HG02763 (cell line): Measurements from ENCODE around the gene LPCAT1.
"Not testable (repeated sequence)": the region's sequence is repeated elsewhere in the genome, so short reads cannot be mapped to it uniquely, and the experiment has no call there.

Experiments used
- ATAC-seq: cut with Tn5 transposase; IDR thresholded peaks from one replicate; pipeline ENCODE4 v1.9.1; 2021; ENCODE audit warnings: mild to moderate bottlenecking, moderate library complexity; ENCODE audit not compliant: unreplicated experiment

Gene LPCAT1

DNA sequence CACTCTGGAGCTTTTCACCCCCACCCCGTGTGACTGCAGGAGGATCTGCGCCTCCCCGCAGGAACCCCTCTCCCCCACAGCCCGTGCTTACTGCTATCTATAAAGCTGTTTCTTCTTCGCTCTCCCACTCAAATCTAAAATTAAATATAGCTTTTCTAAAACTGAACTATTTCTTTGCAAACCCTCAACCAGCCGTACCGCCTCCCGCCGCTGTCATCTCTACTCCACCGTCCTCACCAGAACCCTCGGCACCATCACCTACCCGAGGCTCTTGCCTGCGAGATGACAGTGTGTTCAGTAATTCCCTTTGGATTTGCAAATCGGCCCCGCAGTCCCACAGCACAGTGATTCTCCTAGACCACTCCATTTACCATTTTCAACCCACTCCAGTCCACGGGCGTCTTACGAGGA, 13.6 kb downstream of the LPCAT1 start:
- ATAC-seq = no peak

DNA sequence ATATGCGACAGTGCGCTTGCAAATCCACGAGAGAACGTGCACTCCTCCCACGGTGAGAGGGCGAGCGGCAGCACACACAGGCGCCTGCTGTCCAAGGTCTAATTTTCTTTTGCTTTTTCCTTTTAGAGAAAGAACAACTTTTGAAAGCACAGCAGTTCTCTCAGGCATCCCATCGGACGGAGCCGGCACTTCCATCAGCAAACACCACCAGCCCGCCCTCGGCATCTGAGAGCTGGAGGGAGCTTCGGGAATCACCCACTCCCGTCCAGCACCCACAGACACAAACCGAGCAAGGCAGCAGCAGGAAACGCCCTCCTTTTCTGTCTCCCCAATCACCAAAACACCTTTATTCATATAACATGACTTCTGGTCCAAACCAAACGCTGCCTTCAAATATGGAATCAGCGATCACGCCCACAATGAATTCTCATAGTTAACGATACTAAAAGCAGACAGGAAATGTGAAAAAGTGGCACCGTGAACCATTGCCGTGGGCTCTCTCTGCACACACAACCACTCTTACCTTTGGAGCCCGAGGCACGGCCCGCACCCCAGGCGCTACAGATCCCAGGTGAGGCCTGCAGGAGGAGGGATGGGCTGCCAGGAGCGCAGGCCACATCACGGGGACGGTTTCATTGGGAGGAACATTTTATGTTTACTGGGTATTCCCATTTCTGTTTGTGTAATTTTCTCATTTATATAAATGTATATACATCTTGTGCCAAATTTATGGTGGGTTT, 14.2 kb downstream of the LPCAT1 start:
- no peak for ATAC-seq

DNA sequence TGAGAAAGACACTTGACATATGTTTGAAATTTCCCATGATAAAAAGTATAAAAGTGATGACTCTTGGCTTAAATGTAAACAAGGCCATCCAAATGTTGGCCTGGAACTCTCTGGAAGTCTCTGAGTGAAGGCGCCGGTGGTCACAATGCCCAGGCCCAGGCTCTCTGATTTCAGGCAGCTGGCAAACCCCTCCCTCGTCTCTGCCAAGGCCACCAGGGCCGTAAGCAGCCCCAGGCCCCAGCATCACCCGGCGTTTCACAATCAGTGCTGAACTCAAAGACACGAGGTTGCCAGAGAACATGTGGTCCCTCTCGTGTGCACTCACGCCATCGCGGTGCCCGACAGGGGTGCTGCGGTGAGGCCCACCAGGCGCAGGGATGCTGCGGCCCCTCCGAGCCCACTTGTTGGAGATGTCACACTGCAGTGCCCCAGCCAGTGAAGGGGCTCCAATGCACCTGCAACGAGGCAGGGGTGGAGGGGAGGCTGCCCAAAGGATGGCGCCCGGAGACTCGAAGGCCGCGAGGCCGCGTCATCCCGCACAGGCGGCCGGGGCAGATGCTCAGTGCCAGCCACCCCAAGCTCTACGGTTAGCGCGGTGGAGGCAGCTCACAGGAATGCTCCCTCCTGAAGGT, 15.0 kb downstream of the LPCAT1 start:
- ATAC-seq = no peak

DNA sequence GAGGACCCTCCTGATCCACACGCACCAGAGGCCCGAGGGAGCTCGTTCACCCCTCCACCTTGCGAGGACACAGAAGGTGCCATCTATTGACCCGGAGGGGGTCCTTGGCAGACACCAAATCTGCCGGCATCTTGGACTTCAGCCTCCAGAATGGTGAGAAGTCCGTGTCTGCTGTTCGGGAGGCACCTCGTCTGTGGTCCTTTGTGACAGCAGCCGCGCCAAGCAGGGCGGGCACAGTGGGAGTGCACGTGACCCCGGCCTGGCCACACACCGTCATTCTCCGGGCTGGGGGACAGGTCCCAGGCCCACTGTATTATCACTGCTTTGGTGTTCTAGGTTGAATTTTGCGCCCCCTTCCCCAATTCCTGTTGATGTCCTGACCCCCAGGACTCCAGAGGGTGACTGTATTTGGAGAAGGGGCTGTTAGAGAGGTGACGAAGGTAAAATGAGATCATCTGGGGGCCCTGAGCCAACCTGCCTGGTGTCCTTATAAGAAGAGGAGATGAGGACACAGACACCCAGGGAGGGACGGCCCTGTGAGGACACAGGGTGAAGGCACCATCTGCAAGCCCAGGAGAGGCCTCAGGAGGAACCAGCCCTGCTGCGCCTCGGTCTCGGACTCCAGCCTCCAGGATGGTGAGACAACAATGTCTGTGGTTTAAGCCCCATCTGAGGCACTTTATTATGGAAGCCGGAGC, 15.7 kb downstream of the LPCAT1 start:
- ATAC-seq = no peak

DNA sequence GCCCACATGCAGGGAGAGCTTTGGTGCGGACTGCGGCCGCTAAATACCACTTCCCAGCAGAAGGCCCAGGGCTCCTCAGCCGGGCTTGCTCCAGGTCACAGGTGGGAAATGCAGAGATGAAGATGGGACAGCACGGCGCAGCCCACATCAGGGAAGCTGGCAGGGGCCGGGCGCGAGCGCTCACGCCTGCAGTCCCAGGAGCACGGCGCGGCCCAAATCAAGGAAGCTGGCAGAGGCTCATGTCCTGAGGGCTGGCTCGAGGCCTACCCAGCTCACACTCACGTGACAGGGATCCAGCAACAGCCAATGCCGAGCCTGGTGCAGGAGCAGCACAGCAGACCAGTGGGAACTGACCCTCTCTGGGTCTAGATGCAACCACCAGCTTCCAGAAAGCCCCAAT, 16.3 kb downstream of the LPCAT1 start:
- no peak for ATAC-seq

DNA sequence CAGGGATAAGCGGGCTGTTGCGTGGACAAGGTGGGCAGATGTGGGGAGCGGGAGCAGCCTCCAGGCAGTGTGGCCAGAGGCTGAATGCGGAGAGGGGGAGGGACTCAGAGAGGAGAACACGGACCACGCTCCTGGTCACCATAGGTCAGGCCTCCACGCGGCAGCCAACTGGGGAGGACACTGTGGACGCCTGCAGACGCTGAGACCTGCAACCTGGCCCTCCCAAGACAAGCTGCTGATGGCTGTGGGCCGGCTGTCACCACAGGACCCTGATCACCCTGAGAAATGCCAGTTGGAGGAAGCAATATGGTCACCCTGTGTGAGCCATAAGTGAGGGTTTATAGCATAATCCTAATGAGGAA, 16.8 kb downstream of the LPCAT1 start:
- no peak for ATAC-seq

DNA sequence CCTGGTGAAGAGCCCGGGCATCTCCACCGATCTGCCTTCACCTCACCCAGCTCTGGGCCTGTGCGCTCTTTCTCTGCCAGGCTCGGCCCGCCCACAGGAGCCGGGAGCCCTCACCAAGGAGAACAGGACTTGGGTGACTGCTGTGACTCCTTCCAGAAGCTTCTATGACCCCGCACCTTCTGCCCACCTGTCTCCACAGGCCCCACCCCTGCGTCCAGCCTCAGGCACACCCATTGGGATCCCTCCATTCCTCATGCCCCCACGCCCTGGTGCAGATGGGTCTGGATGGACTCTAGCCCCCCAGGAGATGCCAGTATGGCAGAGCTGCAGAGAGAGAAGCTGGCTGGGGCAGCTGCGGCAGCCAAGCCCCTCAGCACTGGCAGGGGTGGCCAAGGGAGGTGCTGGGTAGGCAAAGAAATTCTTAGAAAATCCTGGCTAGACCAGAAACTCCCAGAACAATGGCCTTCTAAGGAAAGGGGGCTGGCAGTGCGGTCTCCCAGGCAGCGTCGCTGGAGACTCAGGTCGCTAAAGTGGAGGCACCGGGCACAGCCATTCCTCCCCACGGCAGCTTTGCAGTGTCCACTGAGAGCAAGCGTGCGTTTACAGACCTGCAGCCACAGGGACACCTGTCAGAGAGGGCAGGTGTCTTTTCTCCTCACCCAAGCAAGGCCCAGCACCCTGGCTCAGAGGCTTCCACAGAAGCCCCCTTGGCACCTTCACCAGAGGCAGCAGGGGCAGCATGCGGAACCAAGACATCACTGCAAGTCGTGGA, 17.3 kb downstream of the LPCAT1 start:
- no peak for ATAC-seq

DNA sequence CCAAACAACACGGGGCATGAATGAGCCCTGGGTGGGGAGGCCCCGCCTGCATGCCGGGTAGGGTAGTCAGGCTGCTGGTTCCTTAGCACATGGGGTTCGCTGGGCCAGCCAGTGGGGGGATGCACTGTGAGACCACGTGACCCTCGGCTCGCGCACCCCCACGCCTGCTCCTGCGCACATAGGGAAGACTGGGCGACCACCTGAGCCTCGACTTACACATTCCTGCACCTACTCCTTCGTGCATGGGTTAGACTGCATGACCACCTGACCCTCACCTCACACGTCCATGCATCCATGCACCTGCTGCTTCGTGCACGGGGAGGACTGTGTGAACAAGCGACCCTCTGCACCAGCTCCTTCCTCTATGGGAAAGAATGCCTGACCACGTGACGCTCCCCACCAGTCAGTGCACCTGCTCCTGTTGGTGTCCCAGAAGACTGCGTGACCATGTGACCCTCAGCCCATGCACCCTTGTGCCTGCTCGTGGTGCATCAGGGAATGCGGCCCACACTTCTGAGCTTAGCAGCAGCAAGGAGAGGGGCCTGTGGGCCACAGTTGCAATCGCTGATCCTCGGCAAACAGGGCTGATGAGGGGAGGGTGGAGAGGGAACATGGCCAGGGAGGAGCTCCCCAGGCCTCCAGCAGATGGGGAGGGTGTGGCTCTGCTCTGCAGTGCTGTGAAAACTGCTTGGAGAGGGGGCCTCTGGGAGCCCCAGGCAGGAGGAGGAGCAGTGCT, 18.1 kb downstream of the LPCAT1 start:
- ATAC-seq = no peak

DNA sequence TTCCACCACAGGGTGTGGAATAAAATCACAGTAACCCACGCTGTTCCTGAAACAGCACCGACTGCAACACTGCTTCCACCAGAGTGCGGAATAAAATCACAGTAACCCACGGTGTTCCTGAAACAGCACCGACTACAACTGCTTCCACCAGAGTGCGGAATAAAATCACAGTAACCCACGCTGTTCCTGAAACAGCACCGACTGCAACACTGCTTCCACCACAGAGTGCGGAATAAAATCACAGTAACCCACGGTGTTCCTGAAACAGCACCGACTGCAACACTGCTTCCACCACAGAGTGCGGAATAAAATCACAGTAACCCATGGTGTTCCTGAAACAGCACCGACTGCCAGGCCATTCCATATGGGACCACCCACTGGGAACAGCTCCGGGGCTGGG, 18.7 kb downstream of the LPCAT1 start:
- not testable (repeated sequence) for ATAC-seq

DNA sequence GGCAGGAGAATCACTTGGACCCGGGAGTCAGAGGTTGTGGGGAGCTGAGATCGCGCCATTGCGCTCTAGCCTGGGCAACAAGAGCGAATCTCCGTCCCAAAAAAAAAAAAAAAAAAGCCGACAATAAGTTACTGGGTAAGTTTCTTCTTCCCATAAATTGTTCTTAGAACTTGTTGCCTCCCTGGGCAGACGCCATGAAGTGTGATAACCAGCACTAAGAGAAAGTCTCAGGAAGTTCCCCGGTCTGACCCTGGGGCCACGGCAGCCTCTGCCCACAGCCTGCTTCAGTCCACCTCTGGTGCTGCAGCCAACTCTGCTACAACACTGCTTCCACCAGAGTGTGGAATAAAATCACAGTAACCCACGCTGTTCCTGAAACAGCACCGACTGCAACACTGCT, 19.1 kb downstream of the LPCAT1 start:
- no peak for ATAC-seq

DNA sequence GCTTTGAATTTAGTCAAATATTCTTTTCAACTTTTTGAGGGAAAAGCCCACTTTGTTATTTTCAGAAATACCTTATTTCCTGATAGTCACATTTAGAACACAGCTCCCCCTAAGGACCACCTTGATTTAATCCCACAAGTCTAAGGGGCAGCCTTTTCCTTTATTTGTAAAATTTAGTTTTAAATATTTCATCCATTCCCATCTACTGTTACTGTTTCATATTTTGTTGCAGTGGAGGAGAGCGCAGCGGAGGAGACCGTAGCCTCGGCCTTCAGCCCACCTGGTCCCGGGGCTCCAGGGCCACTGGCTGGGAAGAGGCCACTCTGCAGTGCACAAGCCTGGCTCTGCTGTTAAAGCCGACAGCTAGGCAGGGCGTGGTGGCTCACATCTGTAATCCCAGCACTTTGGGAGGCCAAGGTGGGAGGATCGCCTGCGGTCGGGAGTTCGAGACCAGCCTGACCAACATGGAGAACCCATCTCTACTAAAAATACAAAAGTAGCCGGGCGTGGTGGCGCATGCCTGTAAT, 19.6 kb downstream of the LPCAT1 start:
- ATAC-seq = no peak

DNA sequence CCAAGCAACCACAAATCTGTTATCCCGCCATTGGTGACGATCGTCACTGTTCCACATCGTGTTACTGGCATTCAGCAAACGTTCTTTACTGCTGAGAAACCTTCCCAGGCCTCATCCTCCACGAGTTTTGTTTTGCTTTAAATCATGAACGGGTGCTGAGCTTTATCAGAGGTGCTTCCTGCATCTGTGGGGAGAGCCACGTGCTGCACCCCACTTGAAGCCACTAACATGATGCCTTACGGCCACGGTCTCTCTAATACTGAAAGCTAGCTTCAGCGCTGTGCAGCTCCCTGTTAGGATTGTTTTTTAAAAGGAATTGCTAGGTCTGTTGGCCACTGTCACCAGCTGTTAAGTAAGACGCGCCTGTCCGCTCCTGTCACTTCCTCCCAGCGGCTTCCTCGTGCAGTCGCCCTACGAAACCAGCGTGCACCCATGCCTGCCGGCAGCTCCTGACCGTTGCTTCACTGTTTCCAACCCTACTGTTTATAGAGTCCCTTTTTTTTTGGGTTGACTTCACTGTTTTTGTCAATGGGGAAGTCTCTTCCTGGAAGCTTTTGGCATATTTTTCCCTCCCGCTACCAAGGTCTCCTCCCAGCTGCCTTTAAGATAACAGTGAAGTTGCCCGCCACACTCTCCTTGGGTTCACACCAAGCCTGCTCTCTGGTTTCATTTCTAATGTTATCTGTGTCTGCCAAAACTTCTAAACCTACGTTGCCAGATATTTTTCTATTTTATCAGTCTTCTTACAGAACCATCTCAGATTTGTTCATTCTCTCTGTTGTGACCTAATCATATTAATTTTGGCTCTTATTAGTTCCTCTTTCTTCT, 20.3 kb downstream of the LPCAT1 start:
- no peak for ATAC-seq

DNA sequence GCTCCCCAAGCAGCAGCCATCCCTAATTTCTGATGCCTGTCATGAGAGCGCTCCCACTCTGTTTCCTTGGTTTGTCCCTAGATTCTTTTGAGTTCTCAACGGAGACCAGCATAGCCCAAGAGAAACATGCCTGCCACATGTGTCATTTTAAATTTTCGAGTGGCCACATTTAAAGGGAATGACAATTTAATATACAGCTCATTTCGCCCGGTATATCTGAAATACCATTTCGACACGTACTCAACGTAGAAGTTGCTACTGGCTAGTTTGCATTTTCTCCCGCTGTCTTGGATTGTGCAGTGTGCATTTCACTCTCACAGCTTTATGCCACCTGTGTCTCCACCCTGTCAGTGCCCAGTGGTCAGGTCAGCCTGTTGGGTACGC, 21.0 kb downstream of the LPCAT1 start:
- ATAC-seq = no peak

DNA sequence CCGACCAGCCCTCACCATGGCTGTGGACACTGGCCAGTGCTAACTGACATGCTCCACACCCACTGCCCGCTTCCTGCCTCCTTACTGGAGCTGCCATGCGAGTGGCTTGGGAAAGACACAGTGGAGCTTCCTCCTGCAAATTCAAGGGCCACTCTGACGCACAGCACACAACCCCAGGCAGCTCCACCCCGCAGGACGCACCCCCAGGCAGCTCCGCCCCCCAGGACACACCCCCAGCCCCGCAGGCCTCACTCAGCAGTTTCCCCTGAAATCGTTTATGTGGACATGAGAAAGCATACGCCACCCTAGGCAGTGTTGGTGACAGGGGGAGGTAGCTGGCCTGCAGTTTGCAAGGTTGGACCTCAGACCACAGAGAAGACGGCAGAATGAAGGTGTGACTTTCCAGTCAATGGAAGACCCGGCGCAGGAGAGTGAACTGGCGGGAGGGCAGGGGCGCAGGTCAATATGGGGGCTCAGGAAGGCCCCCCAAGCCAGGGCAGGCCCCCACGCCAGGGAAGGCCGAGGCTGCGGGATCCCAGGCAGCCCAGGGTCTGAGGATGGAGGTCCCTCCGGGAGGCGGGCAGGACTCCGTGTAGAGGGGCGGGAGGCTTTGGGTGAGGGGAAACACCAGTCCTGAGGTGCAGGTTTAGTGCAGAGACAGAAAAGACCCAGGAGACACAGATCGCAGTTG, 21.6 kb downstream of the LPCAT1 start:
- no peak for ATAC-seq

DNA sequence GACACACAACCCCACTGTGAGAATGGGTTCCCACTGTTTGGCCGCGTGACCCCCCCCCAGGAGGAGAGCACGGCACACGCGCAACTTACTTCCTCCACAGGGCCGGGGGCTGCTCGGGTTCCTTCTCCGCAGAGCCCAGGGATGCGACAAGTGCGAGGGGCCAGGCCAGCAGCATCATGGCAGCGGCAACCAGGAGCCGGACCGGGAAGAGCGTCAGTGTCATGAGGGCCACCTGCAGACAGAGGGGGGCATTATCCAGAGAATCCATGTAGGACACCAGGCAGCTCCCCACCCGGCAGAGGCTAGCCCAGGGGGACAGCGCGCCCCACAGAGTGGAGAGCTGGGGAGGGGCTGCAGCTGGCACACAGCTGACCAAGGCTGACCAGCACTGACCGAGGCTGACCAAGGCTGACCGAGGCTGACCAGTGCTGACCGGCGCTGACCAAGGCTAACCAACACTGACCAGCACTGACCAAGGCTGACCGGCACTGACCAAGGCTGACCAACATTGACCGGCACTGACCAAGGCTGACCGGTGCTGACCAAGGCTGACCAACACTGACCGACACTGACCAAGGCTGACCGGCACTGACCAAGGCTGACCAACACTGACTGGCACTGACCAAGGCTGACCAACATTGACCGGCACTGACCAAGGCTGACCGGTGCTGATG, 22.3 kb downstream of the LPCAT1 start:
- no peak for ATAC-seq

DNA sequence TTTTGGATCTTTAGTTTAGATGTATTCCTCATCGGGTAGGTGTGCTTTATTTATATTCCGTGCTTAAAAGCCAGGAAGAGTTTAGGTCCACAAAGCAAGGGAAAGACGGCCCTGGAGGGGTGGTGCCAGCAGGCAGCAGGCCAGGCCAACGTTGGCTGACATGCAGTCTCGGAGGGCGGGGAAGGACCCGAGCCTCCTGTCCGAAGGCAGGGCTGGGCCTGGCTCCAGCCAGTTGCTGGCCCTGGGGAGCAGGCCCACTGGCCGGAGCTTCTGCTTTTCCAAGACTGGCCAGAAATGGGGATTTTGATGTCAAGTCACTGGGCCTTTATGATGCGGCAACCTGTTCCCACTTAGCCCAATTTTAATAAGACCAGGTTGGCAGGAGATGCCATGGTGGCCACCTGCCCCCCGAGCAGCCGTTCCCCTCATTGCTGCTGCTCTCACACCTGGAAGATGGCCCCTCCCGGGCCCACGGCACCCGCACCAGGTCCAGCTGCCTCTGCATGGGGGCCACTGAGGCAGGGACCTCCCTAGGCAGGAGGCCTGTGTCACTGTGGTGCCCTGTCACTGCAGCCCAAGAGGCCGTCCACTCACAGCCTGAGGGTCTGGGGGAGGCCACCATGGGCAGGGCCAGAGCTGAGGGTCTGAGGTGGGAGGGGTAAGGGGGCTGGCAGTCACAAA, 23.2 kb downstream of the LPCAT1 start:
- ATAC-seq = no peak

DNA sequence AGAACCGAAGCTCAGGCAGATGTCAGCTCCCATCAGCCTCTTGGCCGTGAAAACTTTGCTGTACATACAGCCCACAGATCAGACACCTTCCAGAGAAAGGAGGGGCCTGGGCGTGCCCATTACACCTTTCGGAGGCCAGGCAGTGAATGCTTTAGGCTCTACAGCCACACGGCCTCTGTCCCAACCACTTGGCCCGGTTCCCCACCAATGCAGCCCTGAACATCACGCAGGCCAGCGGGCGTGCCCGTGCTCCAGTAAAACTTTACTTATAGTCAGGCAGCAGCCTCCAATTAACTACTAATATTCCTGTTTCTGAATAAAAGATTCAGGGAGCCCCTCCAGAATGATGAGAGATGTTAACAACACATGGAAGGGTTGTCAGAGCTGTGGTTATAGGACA, 23.9 kb downstream of the LPCAT1 start:
- no peak for ATAC-seq
